Measurements from ENCODE around the gene KDF1. TPM values are rescaled to one million over a fixed set of nuclear protein-coding genes. Genes with fewer than 3 reads are reported as not detected.

The KDF1 gene
- total and polyA plus RNA-seq, 2 of the 13 experiments (the other 11 are each of a cell fraction or from before 2014, with no cell fraction given), result 1.9 to 4.9 TPM

GRCh38 chr1:27001570-27002360, 41.5 kb upstream of the KDF1 start (continued):
- no peak for TF ChIP-seq SNAPC5 (CRISPR knock-in tag; IDR thresholded peaks at IDR 0.05; ENCODE audit: borderline replicate concordance)
- peak; percentile 2; the same call in 1 of the 2 replicates for TF ChIP-seq ZBTB7B (CRISPR knock-in tag; IDR thresholded peaks at IDR 0.05)
- TF ChIP-seq SMC3 (IDR thresholded peaks at IDR 0.05; ENCODE audit: low read length), result no peak
- peak; percentile 22; the same call in 1 of the 2 replicates for TF ChIP-seq ZNF574 (CRISPR knock-in tag; IDR thresholded peaks at IDR 0.05)
- TF ChIP-seq ZNF124 (CRISPR knock-in tag; IDR thresholded peaks at IDR 0.05), result 0 out of 2 replicates have a peak, but pooled peaks have one; percentile 23
- TF ChIP-seq USF2 (IDR thresholded peaks at IDR 0.05; ENCODE audit: low read depth, low read length), result no peak
- no peak for TF ChIP-seq USF2 (CRISPR knock-in tag; IDR thresholded peaks at IDR 0.05; ENCODE audit: borderline replicate concordance)
- no peak for TF ChIP-seq ZNF180 (CRISPR knock-in tag; IDR thresholded peaks at IDR 0.05; ENCODE audit: borderline replicate concordance, low read depth)
- TF ChIP-seq CREB1 (IDR thresholded peaks at IDR 0.05), result no peak
- TF ChIP-seq CREB1 (CRISPR knock-in tag; IDR thresholded peaks at IDR 0.05), result peak; percentile 71
- no peak for TF ChIP-seq ETV6 (CRISPR knock-in tag; conservative IDR thresholded peaks at IDR 0.05)
- TF ChIP-seq ZNF576 (CRISPR knock-in tag; IDR thresholded peaks at IDR 0.05), result no peak
- TF ChIP-seq ZUFSP (CRISPR knock-in tag; IDR thresholded peaks at IDR 0.05; ENCODE audit: borderline replicate concordance), result no peak
- no peak for TF ChIP-seq SMAD1 (CRISPR knock-in tag; IDR thresholded peaks at IDR 0.05; ENCODE audit: borderline replicate concordance, low read depth)
- TF ChIP-seq FOXJ3 (CRISPR knock-in tag; IDR thresholded peaks at IDR 0.05; ENCODE audit: borderline replicate concordance), result no peak
- no peak for TF ChIP-seq DPF2 (CRISPR knock-in tag; IDR thresholded peaks at IDR 0.05; ENCODE audit: borderline replicate concordance, low read depth)
- no peak for TF ChIP-seq ZNF282 (IDR thresholded peaks at IDR 0.05; ENCODE audit: partially characterized antibody)
- TF ChIP-seq ZNF788 (CRISPR knock-in tag; IDR thresholded peaks at IDR 0.05; ENCODE audit: borderline replicate concordance), result no peak
- TF ChIP-seq MNT (IDR thresholded peaks at IDR 0.05), result no peak
- TF ChIP-seq DRAP1 (CRISPR knock-in tag; IDR thresholded peaks at IDR 0.05), result no peak; the same call in 1 of the 2 replicates
